GM19455 (cell line): Measurements from ENCODE around the gene KRT15.
"Not testable (repeated sequence)": the region's sequence is repeated elsewhere in the genome, so short reads cannot be mapped to it uniquely, and the experiment has no call there.

Source experiments
- ATAC-seq: cut with Tn5 transposase; IDR thresholded peaks from one replicate; pipeline ENCODE4 v1.9.1; 2021; ENCODE audit not compliant: unreplicated experiment

Gene KRT15

DNA sequence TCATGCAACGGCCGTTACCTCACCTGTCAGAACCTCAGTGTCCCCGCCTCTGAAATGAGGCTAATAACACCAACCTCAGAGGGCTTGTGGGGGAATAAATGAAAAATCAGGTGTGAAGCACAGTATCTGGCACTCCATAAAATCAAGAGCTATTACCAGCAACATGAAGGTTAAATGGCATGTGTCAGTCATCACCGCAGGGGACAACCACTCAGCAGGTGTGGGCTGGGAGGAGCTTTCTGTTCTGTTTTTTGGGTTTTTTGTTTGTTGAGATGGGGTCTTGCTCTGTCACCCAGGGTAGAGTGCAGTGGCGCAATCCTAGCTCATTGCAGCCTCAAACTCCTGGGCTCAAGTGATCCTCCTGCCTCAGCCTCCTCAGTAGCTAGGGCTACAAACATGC, 26.2 kb upstream of the KRT15 start:
- no peak for ATAC-seq

DNA sequence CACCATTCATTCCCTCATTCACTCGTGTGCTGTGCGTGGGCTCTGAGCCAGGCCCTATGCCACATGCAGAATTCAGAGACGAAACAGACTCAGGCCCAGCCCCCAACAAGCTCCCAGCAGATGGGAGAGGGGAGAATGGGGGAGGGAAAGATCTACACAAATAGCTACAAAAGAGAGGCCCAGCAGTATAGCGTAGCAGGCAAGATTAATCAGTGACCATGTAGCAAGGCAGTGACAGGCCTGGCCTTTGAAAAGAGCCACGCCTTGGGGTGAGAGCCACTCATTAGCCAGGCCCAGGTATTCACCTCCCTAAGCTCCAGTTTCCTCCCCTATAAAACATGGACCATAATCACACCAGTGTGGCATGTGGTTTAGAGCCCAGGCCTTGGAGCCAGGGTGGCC, 25.8 kb upstream of the KRT15 start:
- ATAC-seq: no peak

DNA sequence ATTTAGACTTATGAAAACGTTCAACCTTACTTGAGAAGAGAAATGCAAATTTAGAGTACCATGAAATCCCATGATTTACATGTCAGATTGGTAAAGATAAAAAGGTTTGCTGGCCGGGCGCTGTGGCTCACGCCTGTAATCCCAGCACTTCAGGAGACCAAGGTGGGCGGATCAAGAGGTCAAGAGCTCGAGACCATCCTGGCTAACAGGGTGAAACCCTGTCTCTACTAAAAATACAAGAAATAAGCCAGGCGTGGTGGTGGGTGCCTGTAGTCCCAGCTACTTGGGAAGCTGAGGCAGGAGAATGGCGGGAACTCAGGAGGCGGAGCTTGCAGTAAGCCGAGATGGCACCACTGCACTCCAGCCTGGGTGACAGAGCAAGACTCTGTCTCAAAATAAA, 24.1 kb upstream of the KRT15 start:
- not testable (repeated sequence) for ATAC-seq

DNA sequence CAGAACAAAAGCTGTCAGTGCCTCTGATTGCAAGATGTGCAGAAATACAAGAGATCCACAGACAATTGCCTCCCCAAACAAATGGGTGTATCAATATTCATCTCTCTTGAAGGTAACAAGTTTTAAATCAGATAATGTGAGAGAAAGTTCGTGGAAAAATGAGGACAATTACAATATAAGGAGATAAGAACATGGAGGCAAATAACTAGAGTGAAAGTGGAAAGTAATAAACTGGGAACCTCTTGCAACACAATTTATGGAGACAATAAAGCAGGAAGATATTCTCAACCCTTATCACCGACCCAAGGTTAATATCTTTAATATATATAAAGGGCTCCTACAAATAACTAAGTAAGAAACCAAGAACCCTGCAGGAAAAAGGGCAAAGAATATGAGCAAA, 23.7 kb upstream of the KRT15 start:
- no peak for ATAC-seq

DNA sequence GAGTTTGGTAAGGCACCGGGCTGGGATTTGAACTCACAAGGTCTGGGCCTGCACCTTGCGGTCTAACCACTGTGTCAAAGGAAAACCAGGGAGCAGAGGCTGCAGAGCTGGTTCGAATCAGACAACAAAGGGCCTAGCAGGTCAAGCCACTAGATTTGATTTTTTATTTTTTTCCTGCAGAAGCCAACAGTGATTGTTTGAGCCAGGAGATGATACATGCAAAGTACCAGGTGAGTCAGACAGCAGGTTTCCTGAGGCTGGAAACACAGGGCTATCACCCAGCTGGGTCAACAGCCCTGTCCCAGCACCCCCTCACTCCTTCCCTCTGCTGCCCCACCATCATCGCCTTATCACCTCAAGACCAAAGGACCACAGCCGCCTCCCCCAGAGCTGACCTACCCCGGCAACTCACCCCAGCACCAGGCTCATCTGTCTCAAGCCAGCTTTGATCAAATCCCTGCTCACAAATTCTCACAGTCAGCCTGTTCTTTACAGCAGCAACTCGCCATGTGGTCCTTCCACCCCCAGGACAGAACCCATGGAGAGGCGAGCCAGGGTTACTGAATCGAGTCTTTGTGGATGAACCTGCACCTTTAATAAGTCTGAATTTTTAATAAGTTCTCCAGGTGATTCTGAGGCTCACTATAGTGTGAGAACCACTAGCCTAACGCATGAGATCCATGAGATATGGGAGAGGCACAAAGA, 22.4 kb upstream of the KRT15 start:
- no peak for ATAC-seq

DNA sequence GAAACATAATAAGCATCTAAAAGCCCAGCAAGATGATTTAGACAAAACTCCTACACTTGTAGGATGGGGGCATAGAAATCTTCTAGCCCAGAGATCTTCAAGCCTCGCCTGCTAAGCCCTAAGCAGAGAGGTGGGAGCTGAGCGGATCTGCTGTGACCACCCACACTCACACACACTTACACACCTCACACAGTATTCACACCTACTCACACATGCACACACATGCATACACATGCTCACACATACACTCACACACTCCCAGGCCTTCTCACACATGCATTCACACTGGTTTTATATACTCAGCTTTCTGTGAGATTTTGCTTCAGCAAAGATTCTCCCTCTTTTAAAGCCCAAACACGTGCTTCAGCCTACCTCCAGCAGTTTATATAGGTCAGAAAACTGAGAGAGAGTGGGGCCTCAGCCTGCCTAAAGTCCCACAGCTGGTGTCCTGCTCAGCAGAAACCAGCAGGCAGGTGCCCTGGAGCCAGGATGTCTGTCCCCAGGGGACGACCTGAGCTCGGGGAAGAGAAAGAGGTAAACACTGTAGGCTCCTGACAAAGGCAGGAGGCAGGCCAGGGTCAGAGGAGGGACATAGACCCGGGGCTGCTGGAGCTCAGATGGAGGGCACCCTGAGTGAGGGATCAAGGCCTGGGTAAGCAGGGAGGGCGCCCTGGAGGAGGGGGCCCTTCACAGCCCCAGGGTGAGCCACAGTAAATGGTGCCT, 21.4 kb upstream of the KRT15 start:
- ATAC-seq: no peak

DNA sequence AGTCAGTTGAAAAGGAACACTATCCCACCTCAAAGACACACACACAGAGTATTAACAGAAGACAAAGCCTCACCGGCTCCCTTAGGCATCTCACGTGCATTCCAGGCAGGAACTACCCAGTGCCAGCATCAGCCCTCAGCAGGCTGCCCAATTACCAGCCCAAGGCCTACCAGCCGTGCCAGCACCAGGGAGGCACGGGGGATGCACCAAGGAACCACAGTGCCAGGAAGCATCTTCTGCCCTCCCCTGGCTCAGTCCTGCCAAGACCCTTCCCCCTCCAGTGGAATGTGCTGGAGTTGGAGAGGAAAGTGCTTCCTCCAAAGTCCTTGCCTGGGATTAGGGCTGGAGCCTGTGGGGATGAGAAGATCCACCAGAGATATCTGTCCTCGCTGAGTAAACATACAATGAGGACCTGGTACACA, 20.4 kb upstream of the KRT15 start:
- ATAC-seq: no peak

DNA sequence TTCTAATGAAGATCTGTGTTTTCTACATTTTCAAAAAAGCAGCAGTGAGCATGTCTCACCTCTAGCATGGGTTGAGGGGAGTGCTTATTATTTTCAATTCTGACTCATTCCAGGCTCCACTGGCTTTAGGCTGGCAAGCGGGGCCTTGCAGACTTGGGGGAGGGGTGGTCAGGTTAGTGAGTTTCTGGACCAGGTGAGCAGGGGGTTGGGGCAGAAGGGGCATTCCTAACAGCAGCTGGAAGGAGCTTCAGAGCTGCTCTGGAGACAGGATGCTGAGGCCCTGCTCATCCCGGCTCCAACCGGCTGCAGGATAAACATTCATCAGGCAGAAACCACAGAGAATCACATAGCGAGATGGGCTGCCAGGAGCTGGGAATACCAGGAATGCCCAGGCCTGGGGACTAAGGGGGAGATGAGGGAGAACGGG, 19.9 kb upstream of the KRT15 start:
- no peak for ATAC-seq

DNA sequence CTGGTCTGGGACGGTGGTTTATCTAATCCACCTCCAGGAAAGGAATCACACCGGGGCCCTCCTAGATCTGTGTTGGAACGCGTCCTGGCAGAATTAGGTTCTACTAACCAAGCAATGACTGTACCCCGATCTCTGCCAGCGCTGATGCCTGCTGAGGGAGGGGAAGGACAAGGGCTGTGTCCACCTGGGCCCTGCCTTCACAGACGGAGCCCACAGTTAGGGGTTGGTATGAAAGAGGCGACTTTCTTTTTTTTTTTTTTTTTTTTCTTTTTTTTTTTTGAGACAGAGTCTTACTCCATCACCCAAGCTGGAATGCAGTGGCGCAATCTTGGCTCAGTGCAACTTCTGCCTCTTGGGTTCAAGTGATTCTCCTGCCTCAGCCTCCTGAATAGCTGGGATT, 19.3 kb upstream of the KRT15 start:
- ATAC-seq: no peak

DNA sequence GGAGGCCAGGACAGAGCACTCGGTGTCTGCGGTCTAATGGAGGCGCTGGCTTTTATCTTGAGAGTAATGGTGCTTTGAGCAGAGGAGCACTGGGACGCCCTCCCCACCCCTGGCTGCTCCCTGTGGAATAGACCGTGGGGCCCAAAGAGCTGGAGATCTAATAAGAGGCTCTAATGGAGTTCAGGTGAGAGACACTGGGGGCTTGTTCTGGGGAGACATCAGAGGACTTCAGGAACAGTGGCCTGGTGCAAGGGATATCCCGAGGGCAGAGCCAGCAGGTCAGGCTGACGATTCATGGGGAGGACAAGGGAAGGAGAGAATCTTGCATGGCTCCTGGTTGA, 18.9 kb upstream of the KRT15 start:
- no peak for ATAC-seq

DNA sequence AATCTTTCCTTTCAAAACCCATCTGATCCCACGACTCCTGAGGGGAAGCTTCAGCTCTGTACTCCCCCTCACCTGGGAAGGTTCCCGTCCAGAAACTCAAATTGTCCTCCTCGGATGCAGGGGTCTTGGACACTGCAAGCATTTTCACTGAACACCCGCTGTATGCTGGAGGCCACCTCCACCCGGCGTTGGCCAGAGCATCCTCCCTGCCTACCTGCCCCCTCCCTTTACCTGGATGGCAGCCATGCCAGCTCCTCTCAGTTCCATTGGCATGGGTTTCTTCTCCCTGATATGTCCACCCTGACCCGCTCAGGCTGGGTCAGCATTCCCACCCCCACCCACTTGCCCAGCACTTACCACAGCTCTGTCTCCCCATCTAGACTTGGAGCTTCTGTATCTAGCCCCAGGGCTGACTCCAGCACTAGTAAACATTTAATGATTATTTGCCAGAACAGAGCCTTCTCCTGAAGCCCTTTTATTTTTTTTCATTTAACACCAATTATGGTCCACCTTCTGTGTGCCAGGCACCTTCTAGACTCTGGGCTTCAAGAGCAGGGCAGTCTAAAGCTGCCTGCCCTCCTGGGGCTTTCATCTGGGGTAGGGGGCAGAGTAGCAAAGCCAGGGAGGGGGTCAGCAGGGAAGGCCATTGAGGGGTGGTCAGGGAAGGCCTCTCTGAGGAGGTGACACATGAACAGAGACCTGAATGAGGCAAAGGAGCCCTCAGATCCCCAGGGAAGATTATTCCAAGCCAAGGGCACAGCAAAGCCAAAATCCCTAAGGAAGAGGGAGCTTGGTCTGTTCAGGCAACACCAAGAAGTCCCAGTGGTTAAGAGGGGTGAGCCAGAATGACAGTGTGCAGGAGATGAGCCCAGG, 18.3 kb upstream of the KRT15 start:
- ATAC-seq: no peak

DNA sequence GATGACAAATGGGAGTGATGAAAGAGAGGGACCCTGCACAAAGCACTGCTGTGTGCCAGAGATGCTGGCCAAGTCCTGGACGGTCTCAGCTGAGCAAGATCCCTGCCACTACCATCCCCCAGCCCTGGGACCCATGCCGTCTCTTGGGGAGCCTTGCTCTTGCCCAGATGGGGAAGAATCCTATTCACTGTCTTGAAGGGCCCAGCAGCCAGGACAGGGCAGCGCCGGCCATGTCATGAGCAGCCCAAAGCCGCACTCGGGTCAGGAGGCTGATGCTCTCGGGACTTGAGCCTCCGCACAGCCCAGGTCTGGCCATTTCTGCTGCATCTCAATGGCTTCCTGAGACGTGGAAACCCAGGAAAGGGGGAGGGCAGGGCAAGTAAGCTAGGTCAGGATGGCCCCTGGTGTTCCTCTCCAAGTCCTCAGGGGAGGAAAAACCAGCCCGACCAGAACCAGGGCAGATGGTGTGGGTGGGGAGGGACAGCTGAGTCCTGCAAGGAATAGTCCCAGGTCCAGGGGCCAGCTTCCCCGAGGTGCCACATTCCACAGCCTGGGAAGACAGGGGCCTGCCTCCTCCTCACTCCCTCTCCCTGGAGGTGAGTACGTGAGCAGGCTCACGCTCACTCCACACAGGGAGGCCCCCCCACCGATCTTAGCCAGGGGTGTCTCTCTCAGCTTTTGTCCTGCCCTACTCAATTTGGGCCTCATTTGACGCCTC, 17.2 kb upstream of the KRT15 start:
- no peak for ATAC-seq

DNA sequence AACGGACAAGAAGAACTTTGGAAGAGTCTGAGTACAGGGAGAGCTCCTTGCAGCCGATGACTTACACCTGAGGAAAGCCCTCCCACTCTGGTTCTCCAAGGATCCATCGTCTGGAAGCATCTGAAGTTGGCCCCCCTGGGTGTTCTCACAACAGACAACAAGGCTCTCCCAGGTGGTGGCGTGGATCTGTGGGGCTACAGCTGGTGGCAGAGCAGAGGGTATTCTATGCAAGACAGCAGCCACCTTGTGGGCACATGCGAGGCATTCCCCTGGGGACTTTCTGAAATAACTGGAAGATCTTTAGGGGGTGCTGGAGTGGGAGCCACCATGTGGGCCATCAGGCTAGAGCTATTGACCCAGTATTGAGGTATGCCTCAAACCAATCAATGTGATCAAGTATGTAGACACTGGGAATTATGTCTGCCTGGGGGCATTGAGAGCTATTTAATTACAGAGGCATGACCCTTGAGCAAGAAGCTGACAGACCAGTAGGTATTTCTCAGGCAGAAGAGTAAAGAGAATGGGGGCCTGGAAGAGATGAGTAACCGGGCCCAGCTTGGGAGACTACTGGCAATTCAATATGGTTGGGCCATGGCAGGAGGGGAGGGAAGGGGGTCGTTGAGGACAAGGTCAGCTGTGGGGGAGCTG, 16.3 kb upstream of the KRT15 start:
- no peak for ATAC-seq

DNA sequence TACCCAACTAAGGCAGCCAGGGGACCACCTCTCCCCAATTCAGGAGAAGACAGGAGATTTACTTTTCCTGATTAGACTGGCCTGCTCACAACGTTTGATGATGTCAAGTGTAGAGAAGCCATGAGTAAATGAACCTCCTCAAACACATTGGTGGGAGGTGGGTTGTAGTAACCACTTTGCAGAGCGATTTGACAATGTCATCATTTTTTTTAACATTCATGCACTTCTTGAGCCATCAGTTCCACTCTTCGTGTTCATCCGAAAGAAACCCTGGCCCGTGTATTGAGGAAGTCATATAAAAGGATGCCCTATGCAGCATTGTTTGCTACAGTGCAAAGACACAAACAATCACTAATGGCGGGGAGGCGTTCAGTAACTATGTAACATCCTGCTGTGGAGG, 14.9 kb upstream of the KRT15 start:
- ATAC-seq: no peak

DNA sequence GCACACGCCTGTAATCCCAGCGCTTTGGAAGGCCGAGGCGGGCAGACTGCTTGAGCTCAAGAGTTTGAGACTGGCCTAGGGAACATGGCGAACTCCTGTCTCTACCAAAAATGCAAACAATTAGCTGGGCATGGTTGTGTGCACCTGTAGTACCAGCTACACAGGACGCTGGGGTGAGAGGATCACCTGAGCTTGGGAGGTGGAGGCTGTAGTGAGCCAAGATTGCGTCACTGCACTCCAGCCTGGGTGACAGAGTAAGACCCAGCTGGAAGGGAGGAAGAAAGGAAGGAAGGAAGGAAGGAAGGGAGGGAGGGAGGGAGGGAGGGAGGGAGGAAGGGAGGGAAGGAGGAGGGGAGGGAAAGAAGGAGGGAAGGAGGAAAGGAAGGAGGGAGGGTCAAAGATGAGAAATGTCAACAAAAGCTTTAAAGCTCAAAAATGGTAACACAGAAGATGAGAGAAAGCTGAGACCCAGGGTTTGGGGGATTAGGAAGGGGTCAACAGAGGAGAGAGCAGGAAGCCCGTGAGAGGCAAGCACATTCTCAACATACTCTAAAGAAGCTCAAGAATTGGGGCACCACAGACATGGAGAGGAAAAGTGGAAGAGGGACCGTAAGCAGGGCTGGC, 14.4 kb upstream of the KRT15 start:
- ATAC-seq: no peak

DNA sequence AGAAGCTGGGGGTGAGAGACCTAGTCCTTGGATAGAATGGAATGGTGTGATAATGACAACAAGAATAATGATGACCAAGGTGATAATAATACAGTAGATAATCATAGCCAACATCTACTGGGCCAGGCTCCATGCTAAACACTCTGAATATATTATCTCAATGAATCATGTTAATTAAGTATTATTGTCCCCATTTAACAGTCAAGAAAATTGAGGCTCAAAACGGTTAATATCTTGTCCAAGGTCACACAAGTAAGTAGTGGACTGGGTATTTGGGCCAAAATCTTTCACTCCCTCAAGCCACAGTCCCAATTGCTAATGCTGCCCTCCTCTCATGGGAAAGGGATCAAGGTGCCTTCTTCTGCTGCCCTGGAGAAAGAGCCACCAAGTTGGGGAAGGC, 13.3 kb upstream of the KRT15 start:
- ATAC-seq: no peak

DNA sequence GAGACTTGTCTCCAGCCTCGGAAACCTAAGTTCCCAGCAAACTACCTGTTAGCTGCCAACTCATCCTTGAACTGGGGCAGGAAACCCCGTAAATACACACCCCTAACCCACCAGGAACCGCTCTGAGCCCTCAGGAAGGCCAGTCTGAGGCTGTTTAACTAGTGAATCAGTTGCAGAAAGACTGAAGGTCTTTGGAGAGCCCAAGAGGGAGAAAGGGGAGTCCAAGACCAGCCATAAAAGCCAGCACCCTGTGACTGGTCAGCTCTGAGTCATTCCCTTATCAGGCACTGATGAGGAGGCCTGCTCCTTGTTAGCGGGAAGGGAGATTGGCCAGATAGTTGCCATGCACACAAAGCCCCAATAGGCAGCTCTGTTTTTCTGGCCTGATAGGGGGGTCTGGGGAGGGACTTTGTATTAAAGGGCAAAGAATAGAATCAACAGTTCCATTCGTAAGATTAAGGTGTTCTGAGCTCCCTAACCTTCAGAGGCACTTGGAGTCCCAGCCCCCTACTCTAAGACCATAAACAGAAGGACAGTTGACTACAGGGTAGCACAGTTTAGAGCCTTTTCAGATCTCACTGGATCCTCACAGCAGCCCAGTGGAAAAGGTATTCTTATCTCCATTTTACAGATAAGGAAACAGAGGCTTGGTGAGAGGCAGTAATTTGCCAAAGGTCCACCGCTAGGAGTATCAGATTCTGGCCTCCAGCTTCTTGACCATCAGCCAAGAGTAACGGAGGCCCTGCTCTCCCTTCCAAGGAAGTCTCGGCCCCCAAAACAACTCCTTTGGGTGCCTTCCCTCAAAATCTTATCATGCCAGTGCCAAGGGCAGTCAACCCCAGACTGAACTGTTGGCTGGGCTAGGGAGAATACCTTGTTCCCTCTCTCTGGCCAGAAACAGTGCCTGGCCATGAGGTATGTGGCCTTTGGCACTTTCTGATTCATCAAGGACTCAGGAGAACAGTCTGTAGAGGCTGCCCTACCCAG, 11.7 kb upstream of the KRT15 start:
- ATAC-seq: no peak

DNA sequence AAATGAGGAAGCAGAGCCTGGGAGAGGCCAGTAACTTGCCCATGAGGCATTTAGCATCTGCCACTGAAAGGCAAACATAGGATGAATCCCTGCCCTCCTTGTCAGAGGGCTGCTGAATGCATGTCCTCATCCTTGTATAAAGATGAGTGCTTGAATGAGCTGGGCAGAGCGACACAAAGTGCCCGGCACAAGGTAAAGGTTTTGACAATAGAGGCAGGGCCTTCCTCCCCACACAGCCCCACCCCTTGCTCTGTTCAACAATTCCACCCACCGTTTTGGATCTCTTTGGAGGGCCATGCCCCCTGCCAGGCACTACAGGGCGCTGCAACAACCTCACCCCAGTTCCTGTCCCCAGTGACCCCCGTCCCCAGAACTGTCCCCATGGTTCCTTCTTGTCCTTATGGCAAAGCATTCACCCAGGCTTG, 10.8 kb upstream of the KRT15 start:
- ATAC-seq: no peak

DNA sequence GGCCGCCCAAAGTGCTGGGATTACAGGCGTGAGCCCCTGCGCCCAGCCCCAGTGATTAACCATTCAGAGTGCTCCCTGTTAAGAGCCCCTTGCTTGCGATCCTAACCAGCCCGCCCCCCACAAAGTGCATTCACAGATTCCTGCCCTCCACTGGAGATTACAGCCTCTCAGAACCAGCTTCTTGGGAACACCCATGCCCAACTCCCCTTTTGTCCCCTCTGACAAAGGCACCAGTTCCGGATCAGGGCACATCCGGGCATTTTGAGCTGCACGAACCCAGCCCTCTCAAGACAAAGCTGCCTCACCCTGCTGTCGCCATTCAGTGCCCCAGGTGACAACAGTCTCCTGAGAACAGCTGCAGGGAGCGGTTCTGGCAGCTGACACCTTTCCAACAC, 10.3 kb upstream of the KRT15 start:
- no peak for ATAC-seq
